ENCODE measurements around the gene RBFOX2.
A peak's percentile ranks its signal among the peaks of the same experiment; 100 is the strongest.

Gene RBFOX2

DNA sequence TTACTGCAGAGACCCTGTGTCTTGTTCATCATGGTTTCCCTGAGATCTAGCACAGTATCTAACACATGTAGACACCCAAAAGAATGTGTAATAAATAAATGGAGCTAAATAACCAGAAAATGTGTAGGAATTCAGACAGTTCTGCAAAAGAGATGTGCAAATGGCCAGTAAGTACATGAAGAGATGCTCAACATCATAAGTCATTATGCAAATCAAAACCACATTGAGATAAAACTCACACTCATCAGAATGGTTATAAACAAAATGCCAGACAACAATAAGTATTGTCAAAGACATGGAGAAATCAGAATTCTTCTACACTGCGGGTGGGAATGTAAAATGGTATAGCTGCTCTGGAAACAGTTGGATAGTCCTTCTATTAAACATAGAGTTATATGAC lies 88.5 kb downstream of the RBFOX2 start:
- DNase-seq (ENCODE audit: low read depth in 2 of 2), result no peak

DNA sequence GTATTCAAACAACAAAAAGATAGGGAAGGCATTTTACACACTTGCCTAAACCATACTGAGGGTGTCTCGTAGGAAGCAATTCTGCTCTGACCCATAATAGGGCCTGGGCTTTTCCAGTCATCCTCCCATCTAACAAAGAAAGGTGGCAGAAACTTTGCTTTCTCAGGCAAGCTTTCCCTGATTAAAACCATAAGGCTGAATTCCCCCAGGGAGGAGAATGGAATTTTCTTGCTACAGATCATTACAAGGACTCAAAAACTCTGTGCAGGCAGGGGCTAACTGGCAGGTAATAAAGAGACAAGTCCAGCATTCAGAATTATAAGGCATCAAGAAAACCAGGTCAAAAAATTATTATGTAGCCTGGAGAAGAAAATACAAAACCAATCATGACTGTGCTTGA lies 90.4 kb downstream of the RBFOX2 start:
- peak; percentile 75 to 77 for DNase-seq (ENCODE audit: low read depth in 2 of 2)

DNA sequence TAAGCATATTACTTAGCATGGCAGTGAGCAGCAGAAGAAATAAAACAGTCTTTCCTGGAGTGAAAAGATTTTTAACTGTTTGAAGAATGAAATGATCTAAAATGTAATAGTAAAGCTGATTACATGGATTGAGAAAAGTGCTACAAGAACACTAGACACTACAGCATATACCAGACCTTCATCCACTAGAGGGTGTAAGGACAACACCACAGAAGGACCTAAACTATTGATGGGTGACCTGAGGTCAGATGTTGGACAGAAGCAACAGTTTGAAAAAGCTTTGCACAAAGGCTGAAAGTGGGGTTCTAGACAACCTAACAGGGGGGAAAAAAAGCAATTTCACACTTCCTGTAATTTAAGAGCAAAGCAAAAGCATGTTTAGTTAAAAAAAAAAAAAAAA lies 97.7 kb downstream of the RBFOX2 start:
- no peak for DNase-seq (ENCODE audit: low read depth in 2 of 2)

DNA sequence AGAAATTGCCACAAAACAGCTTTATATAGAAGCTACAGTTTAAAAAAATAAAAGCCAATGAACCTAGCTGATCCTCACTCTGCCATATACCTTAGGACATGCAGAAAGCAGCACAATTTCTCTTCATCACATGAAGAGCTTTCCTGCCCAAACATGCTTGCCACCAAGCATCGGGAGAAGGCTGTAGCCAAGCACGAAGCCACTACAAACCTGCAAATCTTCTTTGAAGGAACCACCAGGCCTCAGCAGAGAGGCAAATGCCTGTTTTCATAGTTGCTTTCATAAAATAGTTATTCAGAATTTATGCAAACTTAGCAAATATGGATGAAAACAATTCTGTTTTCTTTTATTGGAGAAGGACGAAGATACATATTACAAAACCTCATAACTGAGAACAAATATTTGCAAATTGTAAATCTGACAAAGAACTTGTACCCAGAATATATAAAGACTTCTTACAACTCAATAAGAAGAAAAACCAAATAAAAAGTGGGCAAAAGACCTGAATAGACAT lies 100.3 kb downstream of the RBFOX2 start:
- DNase-seq (ENCODE audit: low read depth in 2 of 2), result no peak

DNA sequence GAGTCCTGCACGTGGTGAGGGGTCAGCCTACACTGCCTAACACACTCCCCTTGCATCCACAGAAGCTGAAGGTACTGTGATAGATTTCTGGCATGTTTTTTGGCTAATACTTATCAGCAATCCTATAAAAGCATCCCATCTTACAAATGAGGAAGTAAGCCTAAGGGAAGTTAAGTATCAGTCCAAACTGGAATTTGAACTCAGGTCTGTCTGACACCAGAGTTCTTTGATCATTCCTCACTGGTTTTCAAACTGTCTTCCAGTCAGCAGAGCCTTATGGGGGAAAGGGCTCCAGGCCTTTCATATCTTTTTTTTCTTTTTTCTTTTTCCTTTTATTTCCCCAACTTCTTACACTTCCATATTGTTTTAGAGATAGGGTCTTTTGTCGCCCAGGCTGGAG lies 105.6 kb downstream of the RBFOX2 start:
- no peak for DNase-seq (ENCODE audit: low read depth in 2 of 2)

DNA sequence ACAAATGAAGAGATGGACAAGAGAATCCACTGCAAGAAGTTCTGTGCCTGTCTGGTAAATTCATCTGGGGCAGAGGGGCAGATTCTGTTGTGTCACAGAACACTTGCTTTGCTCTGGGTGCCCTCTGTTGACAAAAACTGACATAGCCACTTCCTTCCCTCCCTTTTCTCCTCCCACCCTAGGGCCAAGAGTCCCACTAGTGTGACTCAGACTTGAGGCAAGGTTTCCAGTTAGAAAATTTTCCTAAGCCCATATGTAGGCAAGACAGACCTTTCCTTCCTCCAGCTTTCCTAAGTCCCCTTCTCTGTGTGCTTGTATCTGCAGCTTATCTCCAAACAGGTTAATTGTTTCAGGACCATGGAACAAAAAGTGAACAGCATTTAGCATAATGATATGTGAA lies 106.8 kb downstream of the RBFOX2 start:
- peak; percentile 80 to 81 for DNase-seq (ENCODE audit: low read depth in 2 of 2)

DNA sequence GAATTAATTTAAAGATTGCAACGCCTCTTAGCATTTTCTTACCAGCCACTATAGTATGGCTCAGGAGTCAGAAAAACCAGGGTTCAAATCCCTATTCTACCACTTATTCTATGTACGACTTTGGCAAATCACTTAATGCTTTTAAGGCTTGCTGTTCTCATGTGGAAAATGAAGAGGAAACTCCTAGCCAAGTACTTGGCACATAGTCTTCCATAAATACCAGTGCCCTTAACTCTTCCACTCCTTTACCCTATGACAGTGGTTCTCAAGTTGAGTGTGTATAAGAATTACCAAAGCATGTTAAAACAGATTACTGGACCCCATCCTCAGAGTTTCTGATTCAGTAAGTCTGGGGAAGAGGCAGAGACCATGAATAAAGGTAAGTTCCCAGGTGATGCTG lies 107.6 kb downstream of the RBFOX2 start:
- no peak for DNase-seq (ENCODE audit: low read depth in 2 of 2)

DNA sequence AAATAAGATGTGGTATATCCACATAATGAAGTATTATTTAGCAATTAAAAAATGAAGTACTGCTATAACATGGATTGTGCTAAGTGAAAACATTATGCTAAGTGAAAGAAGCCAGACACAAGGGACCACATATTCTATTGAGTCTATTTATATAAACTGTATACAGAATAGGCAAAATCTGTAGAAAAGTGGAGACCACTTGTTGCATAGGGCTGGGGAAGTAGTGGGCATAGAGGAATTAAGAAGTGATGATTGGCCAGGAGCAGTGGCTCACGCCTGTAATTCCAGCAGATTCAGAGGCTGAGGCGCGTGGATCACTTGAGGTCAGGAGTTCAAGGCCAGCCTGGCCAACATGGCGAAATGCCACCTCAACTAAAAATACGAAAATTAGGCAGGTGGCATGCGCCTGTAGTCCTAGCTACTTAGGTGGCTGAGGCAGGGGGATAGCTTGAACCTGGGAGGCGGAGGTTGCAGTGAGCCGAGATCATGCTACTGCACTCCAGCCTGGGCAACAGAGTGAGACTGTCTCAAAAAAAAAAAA lies 109.6 kb downstream of the RBFOX2 start:
- no peak for DNase-seq (ENCODE audit: low read depth in 2 of 2)

DNA sequence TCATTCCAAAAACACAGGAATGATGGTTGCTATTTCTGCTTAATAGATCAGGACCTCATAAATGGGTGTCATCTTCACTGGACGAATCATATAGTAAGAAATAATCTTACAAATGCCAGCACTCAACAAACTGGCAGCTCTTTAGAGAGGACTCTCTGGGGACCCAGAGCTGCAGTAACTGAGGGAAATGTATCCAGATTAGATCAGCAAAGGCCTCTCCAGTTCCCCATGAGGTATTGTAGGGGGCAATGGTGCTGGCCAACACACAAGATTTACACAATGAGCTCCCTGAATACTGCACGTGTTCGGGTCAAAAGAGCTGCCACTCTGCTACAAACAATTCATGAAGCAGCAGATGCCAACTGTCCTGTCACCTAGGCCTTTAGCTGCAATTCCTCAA lies 110.2 kb downstream of the RBFOX2 start:
- DNase-seq (ENCODE audit: low read depth in 2 of 2), result no peak

DNA sequence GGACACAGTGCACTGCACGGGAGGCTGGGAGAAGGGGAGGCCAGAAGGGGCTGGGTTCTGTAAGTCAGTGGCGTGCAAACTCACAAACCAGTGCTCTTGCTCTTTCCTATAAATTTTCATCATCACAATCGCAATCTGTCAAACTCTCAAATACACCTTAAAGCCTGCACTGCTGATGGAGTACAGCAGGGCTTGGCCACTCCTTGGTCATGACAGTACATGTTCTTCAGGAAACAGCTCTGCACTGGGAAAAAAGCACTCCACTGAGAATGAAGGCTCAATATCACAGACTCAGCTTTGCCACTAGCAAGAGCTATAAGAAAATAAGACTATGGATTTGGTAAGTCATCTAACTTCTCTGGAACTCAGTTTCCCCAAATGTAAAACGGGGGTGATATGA lies 111.0 kb downstream of the RBFOX2 start:
- DNase-seq (ENCODE audit: low read depth in 2 of 2), result no peak

DNA sequence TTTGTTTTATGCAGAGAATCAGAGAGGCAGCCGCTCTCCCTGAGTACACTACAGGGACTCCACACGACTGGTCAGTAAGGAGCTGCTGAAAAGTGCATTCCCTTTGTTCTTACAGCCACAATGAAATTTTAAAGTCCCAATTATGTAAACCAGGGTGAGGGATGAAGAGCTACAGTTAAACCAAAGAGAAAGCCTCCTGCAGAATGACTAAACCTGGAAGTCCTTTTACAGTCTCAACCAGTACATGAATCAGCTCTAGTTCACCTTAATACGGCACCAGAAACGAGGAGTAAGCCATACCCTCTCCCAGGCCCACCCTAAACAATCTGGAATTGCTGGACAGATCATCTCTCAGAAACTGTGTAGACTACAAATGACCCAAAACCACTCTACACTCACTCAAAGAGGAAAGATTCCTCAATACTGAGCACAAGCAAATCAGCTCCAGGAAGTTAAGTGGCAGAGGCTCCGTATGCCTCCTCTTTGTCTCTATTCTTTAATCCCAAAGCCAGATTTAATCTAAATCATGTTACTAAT lies 113.1 kb downstream of the RBFOX2 start:
- no peak for DNase-seq (ENCODE audit: low read depth in 2 of 2)

DNA sequence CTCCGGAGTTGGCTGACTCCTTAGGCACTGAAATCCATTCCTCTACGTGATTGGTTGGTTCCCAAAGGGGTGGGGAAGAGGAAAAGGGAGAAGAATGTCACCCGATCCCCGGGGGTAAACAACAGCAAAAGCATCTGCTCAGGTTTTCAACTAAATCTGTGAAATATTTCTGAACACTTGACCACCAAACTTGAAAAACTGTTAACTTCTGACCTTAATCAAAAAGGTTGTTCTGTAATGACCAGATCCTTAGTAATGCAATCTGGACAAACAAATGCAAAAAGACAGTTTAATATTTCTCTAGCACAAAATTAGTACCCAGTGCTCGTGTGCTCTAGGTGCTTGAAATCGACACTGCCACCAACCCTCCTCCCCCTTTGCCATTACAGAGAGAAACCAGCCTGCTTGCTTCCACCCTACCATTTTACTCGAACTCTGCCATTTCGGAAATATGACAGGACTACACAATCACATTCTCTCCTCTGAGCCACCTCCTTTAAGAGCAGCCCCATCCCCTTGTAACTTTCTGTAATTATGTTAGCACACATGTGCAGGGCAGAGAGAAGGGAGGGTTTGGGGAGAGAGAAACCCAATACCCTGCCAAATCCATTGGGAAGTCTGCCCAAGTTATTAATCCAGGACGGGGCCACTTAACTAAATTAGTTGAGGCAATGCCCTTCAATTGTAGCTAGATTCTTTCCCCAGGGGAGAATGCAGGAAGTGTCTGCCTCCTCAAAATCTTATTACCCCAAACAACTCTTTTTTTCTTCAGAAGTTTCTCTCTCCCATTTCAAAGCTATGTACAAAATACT lies 113.8 kb downstream of the RBFOX2 start:
- peak; percentile 79 to 81 for DNase-seq (ENCODE audit: low read depth in 2 of 2)

DNA sequence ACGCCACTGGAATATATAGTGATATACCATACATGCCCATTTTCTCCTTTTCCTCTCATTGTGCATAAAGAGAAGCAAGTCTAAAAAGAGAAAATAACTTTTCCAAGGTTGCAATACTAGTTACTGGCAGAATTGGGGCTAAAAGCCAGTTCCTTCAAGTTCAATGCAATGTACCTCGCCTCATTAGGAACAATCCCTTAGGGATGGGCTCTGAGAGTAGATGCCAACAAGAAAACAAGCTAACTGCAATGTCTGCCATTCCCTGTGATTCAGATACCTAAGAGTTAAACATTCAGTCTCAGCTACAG lies 114.3 kb downstream of the RBFOX2 start:
- no peak for DNase-seq (ENCODE audit: low read depth in 2 of 2)

DNA sequence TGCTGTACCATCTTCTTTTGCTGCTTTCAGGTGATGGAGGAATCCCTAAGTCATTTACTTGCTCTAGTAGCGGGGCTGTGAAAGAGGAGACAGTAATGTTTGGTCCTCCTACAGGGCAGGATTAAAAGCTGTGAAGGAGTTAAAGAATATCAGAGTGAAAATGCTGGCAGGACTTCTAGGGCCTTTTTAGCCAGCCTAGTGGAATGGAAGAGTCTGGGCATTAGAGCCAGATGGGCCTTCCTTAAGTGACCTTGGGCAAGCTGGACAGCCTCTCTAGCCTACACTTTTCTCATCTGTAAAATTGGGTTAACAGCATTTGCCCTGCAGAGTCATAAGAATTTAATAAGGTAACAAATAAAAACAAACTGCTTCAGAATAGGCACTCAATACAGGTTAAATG lies 114.7 kb downstream of the RBFOX2 start:
- DNase-seq (ENCODE audit: low read depth in 2 of 2), result no peak

DNA sequence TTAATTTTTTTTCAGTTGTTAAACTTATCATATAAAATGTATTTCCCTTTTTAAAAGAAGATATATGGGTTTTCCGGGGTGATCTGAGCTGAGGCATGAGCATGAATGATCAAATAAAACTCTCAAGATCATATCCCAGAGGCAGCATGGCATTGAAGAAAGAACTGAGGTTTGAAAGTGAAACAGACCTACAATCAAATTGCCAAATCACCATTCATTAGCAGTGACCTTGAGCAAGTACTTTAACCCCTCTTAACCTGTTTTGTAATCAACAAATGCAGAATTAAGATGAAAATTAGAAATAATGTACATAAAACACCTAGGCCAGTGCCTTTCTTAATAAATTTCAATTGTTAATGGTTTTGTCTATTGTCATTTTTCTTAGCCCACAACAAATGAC lies 116.0 kb downstream of the RBFOX2 start:
- no peak for DNase-seq (ENCODE audit: low read depth in 2 of 2)

DNA sequence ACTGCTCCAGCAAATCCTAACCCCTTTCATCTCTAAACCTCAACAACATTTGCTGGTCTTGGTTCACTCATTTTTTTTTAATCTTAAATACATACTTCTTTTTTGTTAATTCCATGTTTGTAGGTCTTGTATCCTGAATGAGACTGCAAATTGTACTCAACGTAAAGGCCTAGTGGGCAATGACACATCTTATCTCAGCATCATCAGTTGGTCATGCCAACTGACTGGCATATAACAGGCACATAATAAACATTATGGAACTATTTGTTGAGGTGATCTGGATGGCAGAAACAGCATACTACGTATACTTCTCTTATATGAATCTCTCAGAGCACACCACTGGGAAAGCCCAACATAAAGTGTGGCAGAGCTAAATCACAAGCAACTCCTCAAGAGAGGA lies 116.7 kb downstream of the RBFOX2 start:
- DNase-seq (ENCODE audit: low read depth in 2 of 2), result no peak

DNA sequence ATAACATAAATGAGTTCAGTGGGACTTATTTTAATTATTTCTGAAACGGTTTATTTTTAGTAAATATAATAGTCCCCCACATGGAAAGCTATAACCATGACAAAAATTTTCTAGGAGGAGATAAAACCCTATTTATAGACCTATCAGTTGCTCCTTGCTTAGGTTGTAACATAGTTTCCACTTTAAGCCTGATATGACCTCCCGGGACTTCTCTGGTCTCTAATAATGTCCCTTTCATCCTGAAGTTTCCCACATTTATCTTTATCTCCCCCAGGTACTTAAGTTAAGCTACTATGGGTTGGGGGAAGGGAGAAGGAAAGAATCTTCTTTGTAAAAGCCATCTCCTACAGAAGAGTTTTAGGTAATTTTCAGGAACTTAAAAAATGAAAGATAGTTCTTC lies 117.7 kb downstream of the RBFOX2 start:
- DNase-seq (ENCODE audit: low read depth in 2 of 2), result no peak

DNA sequence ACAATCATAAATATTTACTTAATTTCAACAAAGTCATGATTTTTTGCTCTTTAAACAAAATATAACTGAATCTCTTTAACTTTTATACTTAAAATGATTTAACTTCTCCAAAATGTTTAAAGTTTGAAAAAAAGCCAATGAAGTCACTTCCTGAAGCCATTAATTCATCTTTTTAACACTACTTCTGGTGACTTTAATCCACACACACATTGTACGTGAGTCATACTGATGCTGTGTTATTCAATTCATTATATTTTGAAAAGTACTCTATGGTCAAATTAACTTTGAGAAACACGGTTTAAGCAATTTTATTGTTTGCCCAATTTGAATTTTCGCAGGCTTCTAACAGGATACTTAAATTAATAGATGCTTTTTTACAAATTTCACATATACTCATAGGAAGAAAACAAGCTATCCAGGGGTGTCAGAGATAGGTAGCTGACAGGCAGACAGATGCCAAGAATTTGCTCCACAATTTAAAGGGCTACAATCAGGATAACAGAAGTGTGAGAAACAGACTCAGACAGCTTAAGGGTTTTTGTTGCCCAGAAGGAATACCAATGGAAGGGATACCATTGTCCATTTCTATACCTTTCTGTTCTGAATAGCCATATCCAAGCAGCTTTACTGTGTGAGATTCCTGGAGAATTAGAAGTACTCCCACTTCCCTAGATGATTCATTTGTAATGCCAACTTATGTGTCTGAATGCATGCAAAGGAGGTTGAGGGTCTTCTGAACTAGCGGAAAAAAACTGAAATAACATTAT lies 118.4 kb downstream of the RBFOX2 start:
- no peak for DNase-seq (ENCODE audit: low read depth in 2 of 2)

DNA sequence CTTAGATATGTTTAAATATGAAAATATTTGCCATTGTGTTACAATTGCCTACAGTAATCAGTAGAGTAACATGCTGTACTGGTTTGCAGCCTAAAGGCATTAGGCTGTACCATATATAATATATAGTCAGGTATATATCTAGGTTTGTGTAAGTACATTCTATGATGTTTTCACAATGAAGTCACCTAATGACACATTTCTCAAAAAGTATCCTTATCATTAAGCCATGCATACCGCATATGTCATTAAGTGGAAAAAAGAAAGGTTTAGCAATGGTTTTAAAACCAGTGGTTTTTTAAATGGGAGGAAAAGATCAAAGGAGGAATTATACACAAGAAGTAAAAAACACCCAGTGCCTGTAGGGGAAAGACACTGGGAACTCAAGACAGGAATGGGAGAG lies 122.7 kb downstream of the RBFOX2 start:
- DNase-seq (ENCODE audit: low read depth in 2 of 2), result no peak

DNA sequence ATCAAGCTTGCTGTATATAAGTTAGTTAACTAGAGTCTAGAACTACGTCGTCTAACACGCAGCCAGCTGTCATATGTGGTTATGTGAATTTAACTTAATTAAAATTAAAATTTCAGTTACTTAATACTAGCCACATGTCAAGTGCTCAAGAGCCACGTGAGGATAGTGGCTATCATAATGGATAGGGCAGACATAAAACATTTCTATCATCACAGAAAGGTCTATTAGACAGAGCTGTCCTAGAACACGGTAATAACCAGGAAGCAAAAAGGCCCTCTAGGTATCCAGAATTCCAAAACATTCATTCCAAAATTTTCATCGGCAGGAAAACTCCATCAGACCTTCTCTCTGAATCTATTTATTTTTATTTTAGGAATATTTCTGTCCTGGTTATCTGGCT lies 123.9 kb downstream of the RBFOX2 start:
- no peak for DNase-seq (ENCODE audit: low read depth in 2 of 2)

DNA sequence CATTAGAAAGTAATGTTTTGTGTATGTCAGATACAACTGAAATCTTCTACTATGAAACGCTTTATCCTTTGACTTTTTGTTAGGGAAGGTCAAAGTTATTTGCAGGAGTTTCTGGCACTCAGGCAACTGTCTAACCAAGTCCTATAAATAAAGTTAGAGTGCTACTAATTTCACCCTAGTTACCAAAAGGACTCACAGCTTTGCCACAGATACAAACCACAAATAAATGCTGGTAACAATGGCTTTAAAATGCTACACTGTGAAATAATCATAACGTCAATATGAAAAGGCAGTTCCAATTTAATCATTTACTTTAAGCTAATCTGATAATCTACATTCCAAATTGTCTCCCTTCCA lies 124.3 kb downstream of the RBFOX2 start:
- no peak for DNase-seq (ENCODE audit: low read depth in 2 of 2)

DNA sequence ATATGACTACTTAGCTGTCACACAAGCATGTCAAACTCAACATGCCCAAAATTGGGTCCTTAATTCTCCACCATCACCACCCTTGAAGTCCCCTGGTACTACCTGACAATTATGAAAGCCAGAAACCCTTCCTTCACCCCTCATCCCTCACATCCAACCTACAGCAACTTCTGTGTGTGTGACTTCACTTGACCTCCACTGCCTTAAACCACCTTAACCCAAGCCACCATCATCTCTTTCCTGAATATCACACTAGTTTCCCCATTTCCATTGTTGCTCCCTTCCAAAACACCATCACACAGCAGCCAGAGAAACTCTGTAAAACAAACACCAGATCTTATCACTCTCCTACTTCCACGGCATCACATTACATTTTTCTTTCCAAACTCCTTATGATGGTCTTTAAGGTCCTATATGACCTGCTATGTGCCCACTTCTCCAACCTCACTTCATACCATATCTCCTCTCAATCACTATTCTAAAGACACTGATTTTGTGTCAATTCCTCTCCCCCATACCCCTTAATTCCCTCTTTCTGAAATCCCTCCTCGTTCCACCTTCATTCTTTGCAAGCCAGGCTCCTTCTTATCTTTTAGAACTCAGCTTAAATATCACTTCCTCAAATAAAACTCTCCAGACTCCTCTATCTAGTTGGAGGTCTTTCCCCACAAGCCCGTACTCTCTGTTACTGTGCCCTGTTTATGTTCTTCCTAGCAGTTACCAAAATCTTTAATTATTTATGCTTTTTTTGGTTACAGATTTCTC lies 124.9 kb downstream of the RBFOX2 start:
- no peak for DNase-seq (ENCODE audit: low read depth in 2 of 2)

All from fibroblast of skin of left quadriceps (primary cell).